Measurements from ENCODE around the gene MGLL. TPM values are rescaled to one million over a fixed set of nuclear protein-coding genes. Genes with fewer than 3 reads are reported as not detected.

Gene MGLL
- total RNA-seq, 1 experiment from 2014 or later: 0.94 TPM

- TF ChIP-seq ZNF121 (CRISPR knock-in tag; IDR thresholded peaks at IDR 0.05): no peak
- Mint-ChIP-seq H3K4me1 (peaks cover 31% of the 10 kb centered on the region), H3K9me3 (no peaks in the 10 kb centered on the region), H3K4me3 (no peak overlapping the region), H3K36me3 (no peaks in the 10 kb centered on the region), H3K27ac (no peak overlapping the region; the same call in 1 of the 2 replicates), H3K27me3 (ENCODE audit: low read depth) (peaks cover 4% of the 10 kb centered on the region; the same call in 1 of the 2 replicates)
- POLR2A ChIA-PET: no interaction called here
- DNase-seq (ENCODE audit: low spot score): peak; percentile 25
- ATAC-seq: peak; percentile 48
- CTCF ChIA-PET: interaction anchor here (0.6 to 1.4 kb wide), 3 partner anchors 22 to 174 kb away, joined by 3 to 6 read pairs (median 3); no protein-coding TSS in a partner anchor
Observed at GRCh38 chr3:127853681-127854080, 31.4 kb upstream of the MGLL start.

- peaks cover 4% of the 10 kb centered on the region; the same call in 1 of the 2 replicates for H3K27me3 Mint-ChIP-seq (ENCODE audit: low read depth)
- H3K27ac Mint-ChIP-seq: no peak overlapping the region
- TF ChIP-seq RORB (CRISPR knock-in tag; IDR thresholded peaks at IDR 0.05) (no peak), NR1H2 (CRISPR knock-in tag; IDR thresholded peaks at IDR 0.05) (no peak), ZNF416 (CRISPR knock-in tag; IDR thresholded peaks at IDR 0.05) (no peak), USF2 (CRISPR knock-in tag; IDR thresholded peaks at IDR 0.05) (no peak), ATF1 (CRISPR knock-in tag; IDR thresholded peaks at IDR 0.05) (no peak), NFATC4 (CRISPR knock-in tag; IDR thresholded peaks at IDR 0.05) (no peak), ZBTB43 (CRISPR knock-in tag; IDR thresholded peaks at IDR 0.05) (no peak), TEAD1 (CRISPR knock-in tag; IDR thresholded peaks at IDR 0.05) (no peak), AR (CRISPR knock-in tag; IDR thresholded peaks at IDR 0.05) (no peak), SMAD4 (CRISPR knock-in tag; IDR thresholded peaks at IDR 0.05) (no peak), PREB (CRISPR knock-in tag; IDR thresholded peaks at IDR 0.05; ENCODE audit: borderline replicate concordance) (no peak), GRHL2 (CRISPR knock-in tag; IDR thresholded peaks at IDR 0.05; ENCODE audit: insufficient replicate concordance, severe bottlenecking) (no peak), USF1 (CRISPR knock-in tag; IDR thresholded peaks at IDR 0.05) (no peak), FOXP4 (CRISPR knock-in tag; IDR thresholded peaks at IDR 0.05) (no peak), ZMAT4 (CRISPR knock-in tag; IDR thresholded peaks at IDR 0.05) (no peak), ZNF317 (CRISPR knock-in tag; IDR thresholded peaks at IDR 0.05; ENCODE audit: borderline replicate concordance, low read depth) (no peak), JUN (CRISPR knock-in tag; IDR thresholded peaks at IDR 0.05) (no peak), FOXK1 (CRISPR knock-in tag; IDR thresholded peaks at IDR 0.05) (no peak)
- H3K4me1 Mint-ChIP-seq: peaks cover 37% of the 10 kb centered on the region
- H3K9me3 Mint-ChIP-seq: no peaks in the 10 kb centered on the region
- DNase-seq (ENCODE audit: low spot score) (peak; percentile 58), ATAC-seq (peak; percentile 86)
- CTCF ChIA-PET: interaction anchor here (0.9 to 1.6 kb wide), 6 partner anchors 20 to 156 kb away, joined by 3 to 6 read pairs (median 4); no protein-coding TSS in a partner anchor
- POLR2A ChIA-PET: no interaction called here
- no peaks in the 10 kb centered on the region for H3K36me3 Mint-ChIP-seq
- H3K4me3 Mint-ChIP-seq: no peak overlapping the region
Observed at GRCh38 chr3:127851899-127852298, 29.6 kb upstream of the MGLL start.
